Endothelial cell of umbilical vein (primary cell): ENCODE measurements around the gene TNS1. TPM values are rescaled to one million over a fixed set of nuclear protein-coding genes. Genes with fewer than 3 reads are reported as not detected.

ENCODE experiments used
- BruUV-seq: library from RNA; stranded (reverse); fragments of 400-500 nt; replicated peaks from 2 replicates; lab custom pipeline; 2021; lab: Mats Ljungman, UMichigan
- CTCF ChIA-PET: fragments of 300-600, 350-600 bp; sonication (Branson Sonifier 250); formaldehyde crosslinking; loops from one replicate; lab custom pipeline; 2021; ENCODE audit warnings: antibody characterized with exemption, inconsistent platforms; lab: Charles Lee
- POLR2A ChIA-PET: fragments of 300-600, 350-600 bp; sonication (Branson Sonifier 250); formaldehyde crosslinking; loops from one replicate; lab custom pipeline; 2021; ENCODE audit warnings: antibody characterized with exemption, inconsistent platforms; lab: Charles Lee
- DNase-seq: peaks from one replicate; pipeline ENCODE4 v3.0.0-alpha.2; 2011; ENCODE audit warnings: low read depth, low spot score
- FAIRE-seq: peaks from 2 replicates; lab custom pipeline; 2011; peaks lifted over from hg19 to GRCh38; lab: Jason Lieb, UNC
- H2AFZ ChIP-seq: 2 replicates; pipeline ENCODE4 v1.6.0; 2012; ENCODE audit warnings: low read depth, low read length, control low read depth, inconsistent platforms
- H3K27ac ChIP-seq: 2 replicates; pipeline ENCODE4 v1.5.1; 2011; ENCODE audit warnings: low read depth, mild to moderate bottlenecking, control low read depth, low read length, moderate library complexity; ENCODE audit not compliant: insufficient read depth
- H3K27me3 ChIP-seq, 2 experiments: 2 replicates each; pipeline versions ENCODE4 v1.6.0 to v1.6.1; 2011; ENCODE audit warnings: low read length in 2 of 2, mixed read lengths in 1 of 2; ENCODE audit not compliant: control insufficient read depth in 2 of 2, insufficient read depth in 2 of 2
- H3K36me3 ChIP-seq, 2 experiments: 2 replicates in 1 of 2; 3 replicates in 1 of 2; pipeline ENCODE4 v1.5.1; 2011; ENCODE audit warnings: low read length in 2 of 2, mild to moderate bottlenecking in 1 of 2, moderate library complexity in 1 of 2; ENCODE audit not compliant: control insufficient read depth in 2 of 2, insufficient read depth in 2 of 2; ENCODE audit errors: extremely low read depth in 1 of 2
- H3K4me1 ChIP-seq: 3 replicates; pipeline ENCODE4 v1.5.1; 2011; ENCODE audit warnings: mild to moderate bottlenecking, low read length; ENCODE audit not compliant: control insufficient read depth, insufficient read depth; ENCODE audit errors: extremely low read depth
- H3K4me2 ChIP-seq: 2 replicates; pipeline ENCODE4 v1.6.1; 2011; ENCODE audit warnings: low read length, control low read depth, mixed read lengths; ENCODE audit not compliant: insufficient read depth
- H3K4me3 ChIP-seq, 3 experiments: fragments of 200-600 bp in 1 of 3; sonication (generic), shearing (Covaris generic) in 1 of 3; replicated peaks in 1 of 3; 2 replicates each; pipeline ENCODE4 v1.5.1; 2011 to 2016; ENCODE audit warnings: control low read depth in 3 of 3, low read length in 3 of 3, mild to moderate bottlenecking in 2 of 3, inconsistent platforms in 1 of 3, low read depth in 1 of 3, moderate library complexity in 1 of 3; ENCODE audit not compliant: insufficient read depth in 1 of 3
- H3K79me2 ChIP-seq: 2 replicates; pipeline ENCODE4 v1.6.0; 2012; ENCODE audit warnings: low read length, inconsistent platforms; ENCODE audit not compliant: control insufficient read depth, insufficient read depth
- H3K9ac ChIP-seq: replicated peaks from 2 replicates; pipeline ENCODE3; 2011; ENCODE audit warnings: low read length, control low read depth; ENCODE audit not compliant: insufficient read depth; ENCODE audit errors: extremely low read depth
- H3K9me1 ChIP-seq: replicated peaks from 3 replicates; pipeline ENCODE4 v1.6.0; 2011; ENCODE audit warnings: mild to moderate bottlenecking, low read length; ENCODE audit not compliant: control insufficient read depth, insufficient read depth; ENCODE audit errors: extremely low read depth
- H3K9me3 ChIP-seq: replicated peaks from 2 replicates; pipeline ENCODE4 v1.5.1; 2012; ENCODE audit warnings: low read length, inconsistent platforms; ENCODE audit not compliant: control insufficient read depth, insufficient read depth
- H4K20me1 ChIP-seq: replicated peaks from 2 replicates; pipeline ENCODE3; 2011; ENCODE audit warnings: mild to moderate bottlenecking, low read length; ENCODE audit not compliant: control insufficient read depth, insufficient read depth; ENCODE audit errors: extremely low read depth
- CTCF ChIP-seq, 2 donors: IDR thresholded peaks; 1 replicate in 1 of 2; 2 replicates in 1 of 2; pipeline ENCODE4 v1.5.1; 2011; ENCODE audit warnings: low read length in 2 of 2, mild to moderate bottlenecking in 2 of 2, moderate library complexity in 2 of 2, control low read depth in 1 of 2, inconsistent platforms in 1 of 2, low read depth in 1 of 2; ENCODE audit not compliant: insufficient read depth in 1 of 2; ENCODE audit errors: extremely low read depth in 1 of 2
- FOS ChIP-seq: IDR thresholded peaks from 2 replicates; pipeline ENCODE4 v1.6.1; 2011; ENCODE audit warnings: mild to moderate bottlenecking, low read length, moderate library complexity, borderline replicate concordance; ENCODE audit not compliant: insufficient read depth
- JUN ChIP-seq: IDR thresholded peaks from 2 replicates; pipeline ENCODE4 v1.6.1; 2011; ENCODE audit warnings: borderline replicate concordance, low read depth; ENCODE audit not compliant: insufficient read length, insufficient read depth
- MYC ChIP-seq: IDR thresholded peaks from one replicate; pipeline ENCODE4 v1.6.1; 2011; ENCODE audit warnings: mild to moderate bottlenecking, low read depth, low read length
- POLR2A ChIP-seq: IDR thresholded peaks from 2 replicates; pipeline ENCODE4 v1.6.1; 2012; ENCODE audit warnings: low read depth, mild to moderate bottlenecking, control low read depth, low read length
- POLR2AphosphoS5 ChIP-seq: IDR thresholded peaks from 2 replicates; pipeline ENCODE4 v1.6.1; 2012; ENCODE audit warnings: low read depth, mild to moderate bottlenecking, control low read depth, low read length, moderate library complexity; ENCODE audit not compliant: insufficient read depth
- dilution Hi-C: fragments of 300-500 bp; cut with MboI; formaldehyde crosslinking; loops from one replicate; pipeline ENCODE4 v1.15.0; 2019; ENCODE audit warnings: low sequenced_read_pairs; ENCODE audit not compliant: extremely low pct_ligation_motif_present
- intact Hi-C: fragments of 100-400 bp; cut with micrococcal nuclease; formaldehyde crosslinking; loops from one replicate; pipeline ENCODE4 v1.10.0; 2022
- polyA plus RNA-seq, 4 experiments: library from polyadenylated mRNA; depleted of rRNA in 3 of 4; stranded (reverse) in 3 of 4; unstranded in 1 of 4; fragments of >200 nt; gene quantifications; 2 replicates each; pipeline versions ENCODE4 v1.2.1 to v1.2.3, GENCODE V29; 2011 to 2012; ENCODE audit warnings: missing spikeins in 1 of 4
- total RNA-seq: library from RNA; stranded (reverse); gene quantifications from 2 replicates; pipeline ENCODE4 v1.2.3, GENCODE V29; 2021

The TNS1 gene
- total and polyA plus RNA-seq, 2 donors (not counting 3 experiments of a cell fraction or from before 2014, with no cell fraction given), result 11.0 to 52.1 TPM

DNA sequence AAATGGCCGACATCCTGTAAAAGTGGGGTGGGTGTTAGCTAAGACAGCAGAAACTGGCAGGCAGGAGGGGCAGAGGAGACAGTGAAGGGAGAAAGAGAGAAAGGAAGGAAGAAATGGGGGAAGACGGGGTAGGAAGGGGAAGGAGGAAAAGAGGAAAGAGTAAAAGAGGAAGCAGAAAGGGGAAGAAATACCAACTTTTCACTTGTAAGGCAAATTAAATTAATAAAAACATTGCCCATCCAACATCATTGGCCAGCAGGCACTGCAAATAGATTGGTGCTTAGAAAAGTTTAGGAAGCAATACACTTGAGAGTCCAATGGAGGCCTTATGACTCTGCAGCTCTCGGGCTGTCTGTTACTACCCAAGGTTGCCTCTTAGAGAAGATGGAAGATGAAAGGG is 116.7 kb downstream of the TNS1 start:
- H3K4me2 ChIP-seq, result no peak overlapping the region
- CTCF ChIA-PET, result interaction anchor here (0.9 to 15.4 kb wide), 35 partner anchors 11 to 188 kb away, joined by 3 to 269 read pairs (median 5); no protein-coding TSS in a partner anchor
- no peak overlapping the region for H3K9ac ChIP-seq
- no peaks in the 10 kb centered on the region for H3K9me3 ChIP-seq
- peaks cover 0 to 2% of the 10 kb centered on the region in 2 experiments for H3K36me3 ChIP-seq
- no peak overlapping the region for H2AFZ ChIP-seq
- TF ChIP-seq JUN, result no peak
- TF ChIP-seq FOS, result no peak
- no peaks in the 10 kb centered on the region for H3K27me3 ChIP-seq
- peaks cover 17% of the 10 kb centered on the region for H3K4me1 ChIP-seq
- no peaks in the 10 kb centered on the region for H3K9me1 ChIP-seq
- dilution Hi-C loops, result no loop called here
- no peak overlapping the region for H3K4me3 ChIP-seq
- POLR2A ChIA-PET, result no interaction called here
- no peak for DNase-seq
- no TSS peak for BruUV-seq
- intact Hi-C loops, result loop anchor here (1.0 kb wide), 6 partner anchors 36 to 148 kb away; no protein-coding TSS in a partner anchor
- no peaks in the 10 kb centered on the region for H4K20me1 ChIP-seq
- no peaks in the 10 kb centered on the region for H3K79me2 ChIP-seq
- H3K27ac ChIP-seq, result no peak overlapping the region
- no peak for FAIRE-seq

- DNase-seq (no peak), FAIRE-seq (no peak)
- H4K20me1 ChIP-seq, result no peaks in the 10 kb centered on the region
- TF ChIP-seq POLR2AphosphoS5 (no peak), CTCF (IDR thresholded peaks at IDR 0.05; ENCODE audit: extremely low read depth in 1 of 2, insufficient read depth in 1 of 2, low read depth in 1 of 2, low read length in 2 of 2) (no peak), FOS (no peak), JUN (no peak), POLR2A (no peak), MYC (no peak)
- ChIA-PET POLR2A (no interaction called here), CTCF (interaction anchor here (0.7 to 15.4 kb wide), 6 partner anchors 8 to 105 kb away, joined by 3 to 269 read pairs (median 3); no protein-coding TSS in a partner anchor)
- no peaks in the 10 kb centered on the region for H3K27me3 ChIP-seq
- intact Hi-C loops, result no loop called here
- no peak overlapping the region for H3K9ac ChIP-seq
- no peaks in the 10 kb centered on the region for H3K9me1 ChIP-seq
- H3K36me3 ChIP-seq, result peaks cover 0 to 2% of the 10 kb centered on the region in 2 experiments
- no peak overlapping the region for H2AFZ ChIP-seq
- no peaks in the 10 kb centered on the region for H3K9me3 ChIP-seq
- H3K4me2 ChIP-seq, result no peak overlapping the region
- H3K4me1 ChIP-seq, result peaks cover 14% of the 10 kb centered on the region
- no TSS peak for BruUV-seq
- H3K27ac ChIP-seq, result no peak overlapping the region
- dilution Hi-C loops, result no loop called here
- H3K4me3 ChIP-seq, result no peak overlapping the region
- no peaks in the 10 kb centered on the region for H3K79me2 ChIP-seq
Observed at GRCh38 chr2:217884985-217885384, 117.8 kb downstream of the TNS1 start.
